OCI-LY7 (cell line): ENCODE results near the gene DNMBP. TPM values are rescaled to one million over a fixed set of nuclear protein-coding genes. Genes with fewer than 3 reads are reported as not detected.

Source experiments
- BruUV-seq: library from RNA; stranded (reverse); fragments of 400-500 nt; replicated peaks from 2 replicates; lab custom pipeline; 2021; lab: Mats Ljungman, UMichigan
- CTCF ChIA-PET: fragments of 300-600 bp; sonication (Branson Sonifier 250); formaldehyde crosslinking; loops from one replicate; lab custom pipeline; 2022; ENCODE audit warnings: antibody characterized with exemption; ENCODE audit not compliant: unreplicated experiment; lab: Charles Lee
- POLR2A ChIA-PET: fragments of 300-600 bp; sonication (Branson Sonifier 250); formaldehyde crosslinking; loops from one replicate; lab custom pipeline; 2022; ENCODE audit warnings: antibody characterized with exemption; lab: Charles Lee
- DNase-seq: peaks from one replicate; pipeline ENCODE4 v3.0.0-alpha.2; 2015; ENCODE audit warnings: low spot score
- H2AFZ ChIP-seq: fragments of 200-600 bp; sonication (generic), shearing (Covaris generic); 2 replicates; pipeline ENCODE4 v1.6.1; 2014; ENCODE audit warnings: mild to moderate bottlenecking, antibody characterized with exemption, low read length, moderate library complexity
- H3K27ac ChIP-seq: fragments of 200-600 bp; sonication (generic); 2 replicates; pipeline ENCODE4 v1.5.1; 2014; ENCODE audit warnings: mixed run types, low read depth, mild to moderate bottlenecking, moderate library complexity, low read length, inconsistent platforms; ENCODE audit not compliant: poor library complexity, severe bottlenecking
- H3K36me3 ChIP-seq: fragments of 200-600 bp; sonication (generic); 2 replicates; pipeline ENCODE4 v1.6.1; 2014; ENCODE audit warnings: mild to moderate bottlenecking, antibody characterized with exemption, low read length, moderate library complexity, mixed read lengths; ENCODE audit not compliant: insufficient read depth
- H3K4me1 ChIP-seq: fragments of 200-600 bp; sonication (generic); 2 replicates; pipeline ENCODE4 v1.5.1; 2014; ENCODE audit warnings: mild to moderate bottlenecking, low read length; ENCODE audit not compliant: insufficient read depth, poor library complexity, severe bottlenecking
- H3K4me2 ChIP-seq: fragments of 200-600 bp; sonication (generic); 2 replicates; pipeline ENCODE4 v1.6.1; 2014; ENCODE audit warnings: mild to moderate bottlenecking, low read length
- H3K4me3 ChIP-seq: fragments of 200-600 bp; sonication (generic); 2 replicates; pipeline ENCODE4 v1.5.1; 2014; ENCODE audit warnings: mild to moderate bottlenecking, low read depth, low read length; ENCODE audit not compliant: poor library complexity, severe bottlenecking
- H3K79me2 ChIP-seq: fragments of 200-600 bp; sonication (generic); 2 replicates; pipeline ENCODE4 v1.6.1; 2016; ENCODE audit warnings: low read depth, mild to moderate bottlenecking, low read length, moderate library complexity, mixed read lengths; ENCODE audit not compliant: insufficient read depth
- H3K9me2 ChIP-seq: fragments of 200-600 bp; sonication (generic); 2 replicates; pipeline ENCODE4 v1.6.1; 2016; ENCODE audit warnings: mild to moderate bottlenecking, low read length, mixed read lengths; ENCODE audit not compliant: insufficient read depth
- H3K9me3 ChIP-seq: fragments of 200-600 bp; sonication (generic); 2 replicates; pipeline ENCODE4 v1.6.1; 2014; ENCODE audit warnings: mild to moderate bottlenecking, mixed run types, low read length, mixed read lengths
- H4K20me1 ChIP-seq: fragments of 200-600 bp; sonication (generic); 2 replicates; pipeline ENCODE4 v1.6.1; 2014; ENCODE audit warnings: mild to moderate bottlenecking, antibody characterized with exemption, low read length, moderate library complexity, mixed read lengths; ENCODE audit not compliant: insufficient read depth
- EZH2phosphoT487 ChIP-seq: fragments of 200-600 bp; sonication (generic); IDR thresholded peaks from 2 replicates; pipeline ENCODE4 v1.6.1; 2018; ENCODE audit warnings: low read depth, borderline replicate concordance, mild to moderate bottlenecking, mixed run types, antibody characterized with exemption, low read length, moderate library complexity, mixed read lengths
- intact Hi-C: fragments of 100-400 bp; cut with micrococcal nuclease; formaldehyde crosslinking; loops from one replicate; pipeline ENCODE4 v1.10.0; 2022; ENCODE audit not compliant: unreplicated experiment
- total RNA-seq, 2 experiments: library from RNA; depleted of rRNA in 1 of 2; stranded (reverse); fragments of >200 nt in 1 of 2; shearing (Covaris generic) in 1 of 2; gene quantifications; 2 replicates each; pipeline ENCODE4 v1.2.3, GENCODE V29; 2014 to 2022
- TF ChIP-seq, protein P1 (sequence below): fragments of 200-600 bp; sonication (generic); conservative IDR thresholded peaks from 2 replicates; pipeline ENCODE4 v1.5.1; 2014; ENCODE audit warnings: mild to moderate bottlenecking, antibody characterized with exemption, low read length, moderate library complexity, mixed read lengths

The DNMBP gene
- total RNA-seq, 2 experiments from 2014 or later, result 27.0 to 36.2 TPM

DNA sequence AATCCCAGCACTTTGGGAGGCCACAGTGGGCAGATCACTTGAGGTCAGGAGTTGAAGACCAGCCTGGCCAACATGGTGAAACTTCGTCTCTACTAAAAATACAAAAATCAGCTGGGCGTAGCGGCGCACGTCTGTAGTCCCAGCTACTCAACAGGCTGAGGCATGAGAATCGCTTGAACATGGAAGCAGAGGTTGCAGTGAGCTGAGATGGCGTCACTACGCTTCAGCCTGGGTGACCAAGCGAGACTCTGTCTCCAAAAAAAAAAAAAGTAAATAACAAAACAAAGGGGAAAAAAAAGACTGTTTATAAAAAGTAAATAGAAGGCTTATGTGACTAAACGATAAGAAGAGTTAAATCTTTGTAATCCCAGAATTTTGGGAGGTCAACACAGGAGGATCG lies 15.0 kb upstream of the DNMBP start:
- POLR2A ChIA-PET, result interaction anchor here (0.8 to 3.3 kb wide), 5 partner anchors 11 to 171 kb away, joined by 3 to 13 read pairs (median 4); no protein-coding TSS in a partner anchor
- CTCF ChIA-PET, result no interaction called here
- intact Hi-C loops, result no loop called here

GRCh38 chr10:100022403-100022802 lies 12.7 kb upstream of the DNMBP start:
- H3K9me2 ChIP-seq, result no peaks in the 10 kb centered on the region
- H4K20me1 ChIP-seq, result no peaks in the 10 kb centered on the region
- TF ChIP-seq EZH2phosphoT487, result no peak
- peak overlapping the region; percentile 95 for H3K27ac ChIP-seq
- intact Hi-C loops, result no loop called here
- H2AFZ ChIP-seq, result no peak overlapping the region
- DNase-seq, result no peak
- no peaks in the 10 kb centered on the region for H3K79me2 ChIP-seq
- H3K36me3 ChIP-seq, result peaks cover 6% of the 10 kb centered on the region
- POLR2A ChIA-PET, result interaction anchor here (0.7 to 2.6 kb wide), 9 partner anchors 13 to 112 kb away, joined by 3 to 17 read pairs (median 4); partner anchors contain the start of gene DNMBP
- no TSS peak for BruUV-seq
- H3K4me1 ChIP-seq, result peaks cover 67% of the 10 kb centered on the region
- H3K4me2 ChIP-seq, result no peak overlapping the region
- no peak overlapping the region for H3K4me3 ChIP-seq
- CTCF ChIA-PET, result no interaction called here
- peaks cover 20% of the 10 kb centered on the region for H3K9me3 ChIP-seq

More for the DNA sequence above, 15.0 kb upstream of the DNMBP start:
- H2AFZ ChIP-seq, result peak overlapping the region; percentile 40; the same call in 1 of the 2 replicates
- peak overlapping the region; percentile 42 for H3K27ac ChIP-seq
- peaks cover 46% of the 10 kb centered on the region for H3K4me1 ChIP-seq
- H3K4me2 ChIP-seq, result no peak overlapping the region
- no TSS peak for BruUV-seq
- peaks cover 35% of the 10 kb centered on the region for H3K9me3 ChIP-seq
- DNase-seq, result no peak
- TF ChIP-seq, protein P1, sequence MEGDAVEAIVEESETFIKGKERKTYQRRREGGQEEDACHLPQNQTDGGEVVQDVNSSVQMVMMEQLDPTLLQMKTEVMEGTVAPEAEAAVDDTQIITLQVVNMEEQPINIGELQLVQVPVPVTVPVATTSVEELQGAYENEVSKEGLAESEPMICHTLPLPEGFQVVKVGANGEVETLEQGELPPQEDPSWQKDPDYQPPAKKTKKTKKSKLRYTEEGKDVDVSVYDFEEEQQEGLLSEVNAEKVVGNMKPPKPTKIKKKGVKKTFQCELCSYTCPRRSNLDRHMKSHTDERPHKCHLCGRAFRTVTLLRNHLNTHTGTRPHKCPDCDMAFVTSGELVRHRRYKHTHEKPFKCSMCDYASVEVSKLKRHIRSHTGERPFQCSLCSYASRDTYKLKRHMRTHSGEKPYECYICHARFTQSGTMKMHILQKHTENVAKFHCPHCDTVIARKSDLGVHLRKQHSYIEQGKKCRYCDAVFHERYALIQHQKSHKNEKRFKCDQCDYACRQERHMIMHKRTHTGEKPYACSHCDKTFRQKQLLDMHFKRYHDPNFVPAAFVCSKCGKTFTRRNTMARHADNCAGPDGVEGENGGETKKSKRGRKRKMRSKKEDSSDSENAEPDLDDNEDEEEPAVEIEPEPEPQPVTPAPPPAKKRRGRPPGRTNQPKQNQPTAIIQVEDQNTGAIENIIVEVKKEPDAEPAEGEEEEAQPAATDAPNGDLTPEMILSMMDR, result no peak
- no peak for TF ChIP-seq EZH2phosphoT487
- H3K36me3 ChIP-seq, result peaks cover 13% of the 10 kb centered on the region
- no peak overlapping the region for H3K4me3 ChIP-seq
- no peaks in the 10 kb centered on the region for H4K20me1 ChIP-seq
- H3K79me2 ChIP-seq, result no peaks in the 10 kb centered on the region
- no peaks in the 10 kb centered on the region for H3K9me2 ChIP-seq

GRCh38 chr10:100021322-100021721 lies 11.6 kb upstream of the DNMBP start:
- Histone ChIP-seq H3K4me2 (peak overlapping the region; percentile 73), H3K9me2 (no peaks in the 10 kb centered on the region), H3K36me3 (peaks cover 6% of the 10 kb centered on the region), H3K4me1 (peaks cover 73% of the 10 kb centered on the region), H3K4me3 (peak overlapping the region; percentile 54), H4K20me1 (no peaks in the 10 kb centered on the region), H3K79me2 (no peaks in the 10 kb centered on the region), H3K27ac (peak overlapping the region; percentile 95), H2AFZ (peak overlapping the region; percentile 59; the same call in 1 of the 2 replicates), H3K9me3 (peaks cover 12% of the 10 kb centered on the region)
- ChIA-PET CTCF (interaction anchor here (1.1 to 2.1 kb wide), 3 partner anchors 13 to 24 kb away, joined by 4 to 16 read pairs (median 5); no protein-coding TSS in a partner anchor), POLR2A (interaction anchor here (0.6 to 2.6 kb wide), 22 partner anchors 8 to 409 kb away, joined by 3 to 17 read pairs (median 4); partner anchors contain the start of genes DNMBP and SCD)
- no peak for TF ChIP-seq EZH2phosphoT487
- TF ChIP-seq, protein P1, result no peak
- no TSS peak for BruUV-seq
- intact Hi-C loops, result no loop called here
- peak; percentile 83 for DNase-seq
